ENCODE measurements around the gene RAC3. TPM values are rescaled to one million over a fixed set of nuclear protein-coding genes. Genes with fewer than 3 reads are reported as not detected.

The RAC3 gene
- total RNA-seq, 2 experiments from 2014 or later = 3.3 to 5.3 TPM

DNA sequence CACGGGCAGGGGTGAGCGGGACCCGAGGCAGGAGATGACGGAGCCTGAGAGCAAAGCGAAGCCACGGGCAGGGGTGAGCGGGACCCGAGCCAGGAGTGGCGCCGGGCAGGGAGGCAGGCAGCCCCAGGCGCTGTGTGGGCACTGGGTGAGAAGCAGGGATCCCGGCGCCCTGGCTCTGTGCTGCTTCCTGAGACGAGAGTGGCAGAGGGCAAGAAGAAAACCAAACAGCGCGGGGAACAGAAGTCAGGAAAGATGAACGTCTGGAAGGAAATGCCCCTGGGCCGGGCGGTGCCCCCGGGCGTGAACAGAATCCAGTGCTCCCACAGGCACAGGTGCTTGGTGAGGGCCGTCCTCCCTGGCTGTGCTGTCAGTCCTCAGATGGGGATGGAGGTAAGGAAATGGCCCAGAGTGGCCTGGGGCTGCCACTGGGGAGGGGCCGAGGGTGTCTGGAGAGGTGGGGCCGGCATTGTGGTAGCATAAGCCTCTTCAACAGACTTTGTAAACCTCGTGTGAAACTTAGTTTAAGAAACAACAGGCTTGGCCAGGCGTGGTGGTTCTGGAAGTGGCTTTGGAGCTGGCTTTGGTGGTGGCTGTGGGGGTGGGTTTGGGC lies 44.2 kb upstream of the RAC3 start:
- Histone ChIP-seq H3K9me3 (ENCODE audit: control insufficient read depth in 1 of 2, insufficient read depth in 1 of 2, low read length in 2 of 2) (no peaks in the 10 kb centered on the region), H3K36me3 (ENCODE audit: insufficient read depth, low read length) (peaks cover 34% of the 10 kb centered on the region), H3K4me1 (ENCODE audit: insufficient read depth, low read length) (peaks cover 7% of the 10 kb centered on the region), H3K27me3 (ENCODE audit: control insufficient read depth in 1 of 2, insufficient read depth in 2 of 2, low read length in 2 of 2) (no peaks in the 10 kb centered on the region), H3K4me3 (ENCODE audit: low read length) (no peak overlapping the region), H3K27ac (ENCODE audit: low read depth in 1 of 2, low read length in 2 of 2) (no peak overlapping the region)
- Mint-ChIP-seq H3K27ac (no peak overlapping the region), H3K4me1 (ENCODE audit: low read depth) (peaks cover 8% of the 10 kb centered on the region), H3K9me3 (no peaks in the 10 kb centered on the region), H3K27me3 (no peaks in the 10 kb centered on the region), H3K4me3 (no peak overlapping the region), H3K36me3 (ENCODE audit: low read depth) (peaks cover 26% of the 10 kb centered on the region)
- ATAC-seq (ENCODE audit: poor library complexity) (no peak), DNase-seq (no peak)
- POLR2A ChIA-PET = no interaction called here
- CTCF ChIA-PET = no interaction called here
- TF ChIP-seq, protein P1, sequence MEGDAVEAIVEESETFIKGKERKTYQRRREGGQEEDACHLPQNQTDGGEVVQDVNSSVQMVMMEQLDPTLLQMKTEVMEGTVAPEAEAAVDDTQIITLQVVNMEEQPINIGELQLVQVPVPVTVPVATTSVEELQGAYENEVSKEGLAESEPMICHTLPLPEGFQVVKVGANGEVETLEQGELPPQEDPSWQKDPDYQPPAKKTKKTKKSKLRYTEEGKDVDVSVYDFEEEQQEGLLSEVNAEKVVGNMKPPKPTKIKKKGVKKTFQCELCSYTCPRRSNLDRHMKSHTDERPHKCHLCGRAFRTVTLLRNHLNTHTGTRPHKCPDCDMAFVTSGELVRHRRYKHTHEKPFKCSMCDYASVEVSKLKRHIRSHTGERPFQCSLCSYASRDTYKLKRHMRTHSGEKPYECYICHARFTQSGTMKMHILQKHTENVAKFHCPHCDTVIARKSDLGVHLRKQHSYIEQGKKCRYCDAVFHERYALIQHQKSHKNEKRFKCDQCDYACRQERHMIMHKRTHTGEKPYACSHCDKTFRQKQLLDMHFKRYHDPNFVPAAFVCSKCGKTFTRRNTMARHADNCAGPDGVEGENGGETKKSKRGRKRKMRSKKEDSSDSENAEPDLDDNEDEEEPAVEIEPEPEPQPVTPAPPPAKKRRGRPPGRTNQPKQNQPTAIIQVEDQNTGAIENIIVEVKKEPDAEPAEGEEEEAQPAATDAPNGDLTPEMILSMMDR (IDR thresholded peaks at IDR 0.05) = no peak
- intact Hi-C loops (cut with DNase I, micrococcal nuclease) = no loop called here

DNA sequence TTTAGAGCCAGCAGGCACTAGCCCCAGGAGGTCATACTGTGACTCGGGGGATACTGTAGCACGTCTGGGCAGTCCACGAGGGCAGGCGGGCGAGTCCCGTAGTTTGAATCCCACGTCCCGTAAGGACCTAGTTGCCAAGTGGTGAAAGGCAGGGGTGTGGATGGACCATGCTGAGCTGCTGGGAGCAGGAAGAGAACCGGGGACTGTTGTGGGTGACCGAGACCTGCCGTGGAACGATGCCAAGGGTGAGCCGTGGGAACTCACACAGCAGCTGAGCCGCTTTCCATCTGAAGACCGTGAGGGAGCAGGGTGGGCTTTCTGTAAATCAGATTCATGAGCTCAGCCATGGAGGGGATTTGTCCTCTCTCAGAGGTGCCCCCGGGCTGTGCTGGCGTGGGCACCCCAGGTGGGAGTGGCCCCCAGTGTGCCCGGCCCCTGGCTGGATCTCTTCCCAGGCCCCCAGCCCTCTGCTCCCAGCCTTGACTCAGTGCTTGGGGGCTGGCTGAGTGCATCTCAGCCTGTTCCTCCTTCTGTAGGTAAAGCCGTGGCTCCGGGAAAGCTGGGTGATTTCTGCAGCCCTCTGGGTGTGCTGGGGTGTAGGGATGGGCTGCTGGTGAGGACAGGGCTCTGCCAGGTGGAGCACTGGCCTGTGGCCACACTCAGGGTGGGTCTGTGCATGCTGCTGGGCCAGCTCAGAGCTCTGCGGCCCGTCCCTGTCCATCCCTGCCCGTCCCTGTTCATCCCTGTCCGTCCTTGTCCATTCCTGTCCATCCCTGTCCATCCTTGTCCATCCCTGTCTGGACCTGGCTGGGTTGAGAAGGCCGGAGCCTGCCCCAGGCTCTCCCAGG lies 40.4 kb upstream of the RAC3 start:
- Mint-ChIP-seq H3K4me1 (ENCODE audit: low read depth) (peaks cover 4% of the 10 kb centered on the region), H3K27ac (no peak overlapping the region), H3K9me3 (no peaks in the 10 kb centered on the region), H3K4me3 (no peak overlapping the region), H3K36me3 (ENCODE audit: low read depth) (peaks cover 5% of the 10 kb centered on the region), H3K27me3 (no peaks in the 10 kb centered on the region)
- Histone ChIP-seq H3K4me3 (ENCODE audit: low read length) (no peak overlapping the region), H3K4me1 (ENCODE audit: insufficient read depth, low read length) (no peaks in the 10 kb centered on the region), H3K36me3 (ENCODE audit: insufficient read depth, low read length) (peaks cover 12% of the 10 kb centered on the region), H3K9me3 (ENCODE audit: control insufficient read depth in 1 of 2, insufficient read depth in 1 of 2, low read length in 2 of 2) (no peaks in the 10 kb centered on the region), H3K27me3 (ENCODE audit: control insufficient read depth in 1 of 2, insufficient read depth in 2 of 2, low read length in 2 of 2) (no peaks in the 10 kb centered on the region), H3K27ac (ENCODE audit: low read depth in 1 of 2, low read length in 2 of 2) (no peak overlapping the region)
- intact Hi-C loops (cut with DNase I, micrococcal nuclease) = no loop called here
- CTCF ChIA-PET = no interaction called here
- POLR2A ChIA-PET = no interaction called here
- no peak for ATAC-seq (ENCODE audit: poor library complexity)
- TF ChIP-seq, protein P1 (IDR thresholded peaks at IDR 0.05) = no peak
- DNase-seq = no peak

DNA sequence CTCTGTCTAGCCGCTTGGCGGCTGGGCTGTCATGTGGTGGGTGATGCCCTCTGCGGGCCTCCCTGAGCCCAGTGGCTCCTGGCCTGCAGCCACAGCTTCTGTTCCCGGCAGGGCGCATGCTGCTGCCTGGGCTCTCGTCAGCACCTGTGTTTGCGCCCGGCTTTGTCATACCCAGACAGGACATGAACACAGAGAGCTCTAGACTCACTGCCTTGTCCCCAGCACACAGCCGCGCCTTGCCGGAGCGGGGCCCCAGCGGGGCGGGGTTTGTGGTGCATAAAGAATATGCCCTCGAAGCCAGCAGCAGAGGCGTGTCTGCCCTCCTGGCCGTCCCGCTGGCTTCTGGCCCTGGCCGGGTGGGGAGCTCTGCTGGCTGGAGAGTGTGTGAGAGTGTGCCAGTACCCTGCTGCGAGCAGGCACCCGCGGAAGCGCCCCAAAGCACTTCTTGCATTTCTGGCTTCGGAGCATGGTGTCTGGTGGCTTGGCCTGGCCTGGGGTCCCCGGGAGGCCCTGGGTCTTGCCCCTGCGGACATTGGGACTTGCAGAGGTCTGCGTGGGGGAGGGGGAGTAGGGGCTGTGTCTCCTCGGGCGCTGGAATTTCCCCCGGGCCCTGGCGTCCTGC lies 39.7 kb upstream of the RAC3 start:
- Mint-ChIP-seq H3K4me3 (no peak overlapping the region), H3K36me3 (ENCODE audit: low read depth) (peaks cover 5% of the 10 kb centered on the region), H3K4me1 (ENCODE audit: low read depth) (peaks cover 4% of the 10 kb centered on the region), H3K9me3 (no peaks in the 10 kb centered on the region), H3K27ac (no peak overlapping the region), H3K27me3 (no peaks in the 10 kb centered on the region)
- ChIA-PET CTCF (no interaction called here), POLR2A (no interaction called here)
- TF ChIP-seq, protein P1 (IDR thresholded peaks at IDR 0.05) = no peak
- intact Hi-C loops (cut with DNase I, micrococcal nuclease) = no loop called here
- DNase-seq (no peak), ATAC-seq (ENCODE audit: poor library complexity) (no peak)
- Histone ChIP-seq H3K9me3 (ENCODE audit: control insufficient read depth in 1 of 2, insufficient read depth in 1 of 2, low read length in 2 of 2) (no peaks in the 10 kb centered on the region), H3K4me1 (ENCODE audit: insufficient read depth, low read length) (no peaks in the 10 kb centered on the region), H3K4me3 (ENCODE audit: low read length) (no peak overlapping the region), H3K36me3 (ENCODE audit: insufficient read depth, low read length) (peaks cover 5% of the 10 kb centered on the region), H3K27ac (ENCODE audit: low read depth in 1 of 2, low read length in 2 of 2) (no peak overlapping the region), H3K27me3 (ENCODE audit: control insufficient read depth in 1 of 2, insufficient read depth in 2 of 2, low read length in 2 of 2) (no peaks in the 10 kb centered on the region)

Data from CD4-positive, alpha-beta T cell (primary cell).